Lower leg skin (tissue), 4 donors: ENCODE results near the gene ISL1. TPM values are rescaled to one million over a fixed set of nuclear protein-coding genes. Genes with fewer than 3 reads are reported as not detected.

ENCODE experiments used
- DNase-seq, 2 donors: peaks; one replicate each; pipeline ENCODE4 v3.0.0-alpha.2; 2019; ENCODE audit warnings: low spot score in 2 of 2
- H3K4me3 ChIP-seq: fragments of 200-600 bp; sonication (generic); 2 replicates; pipeline ENCODE4 v1.5.1; 2017; ENCODE audit warnings: mild to moderate bottlenecking, low read depth; ENCODE audit not compliant: poor library complexity, severe bottlenecking
- CTCF ChIP-seq, 3 donors: fragments of 450-650 bp; IDR thresholded peaks; one replicate each; pipeline ENCODE4 v1.5.1; 2016; ENCODE audit warnings: antibody characterized with exemption in 3 of 3, mild to moderate bottlenecking in 3 of 3, moderate library complexity in 2 of 3
- POLR2A ChIP-seq, 2 donors: fragments of 450-650 bp; IDR thresholded peaks; one replicate each; pipeline ENCODE4 v1.6.1; 2016 to 2017; ENCODE audit warnings: antibody characterized with exemption in 2 of 2, mild to moderate bottlenecking in 1 of 2, moderate library complexity in 1 of 2
- WGBS, 2 donors: methylation state at CpG; one replicate each; pipeline ENCODE4 v1.1.5; 2018; 5-methylcytosine and 5-hydroxymethylcytosine counted together
- intact Hi-C: fragments of 100-400 bp; cut with DNase I; formaldehyde crosslinking; loops from one replicate; pipeline ENCODE4 v1.15.0; 2023; ENCODE audit warnings: low total_unique reads
- total RNA-seq, 4 donors: library from RNA; depleted of rRNA; stranded (reverse); fragments of >200 nt; gene quantifications; one replicate each; pipeline ENCODE4 v1.1.0, GENCODE V29; 2016

Gene ISL1
- total RNA-seq, 4 donors from 2014 or later: 0.76 to 2.0 (median 1.7) TPM

GRCh38 chr5:51378061-51378409 lies 5.2 kb upstream of the ISL1 start:
- 24 to 36% methylated on average over 12 of the region's 12 CpGs for WGBS, 2 donors
- intact Hi-C loops: no loop called here
- H3K4me3 ChIP-seq: no peak overlapping the region

GRCh38 chr5:51378448-51379330 lies 4.6 kb upstream of the ISL1 start:
- intact Hi-C loops: no loop called here
- TF ChIP-seq POLR2A (IDR thresholded peaks at IDR 0.05) (no peak), CTCF (IDR thresholded peaks at IDR 0.05) (no peak)
- H3K4me3 ChIP-seq: no peak overlapping the region
- 4 to 23% methylated on average over 37 of the region's 37 CpGs for WGBS, 2 donors
- no peak for DNase-seq

More at GRCh38 chr5:51378061-51378409, 5.2 kb upstream of the ISL1 start:
- no peak for TF ChIP-seq POLR2A (IDR thresholded peaks at IDR 0.05)
- no peak for TF ChIP-seq CTCF (IDR thresholded peaks at IDR 0.05)
- DNase-seq: no peak

GRCh38 chr5:51379331-51379700 lies 3.9 kb upstream of the ISL1 start:
- TF ChIP-seq CTCF (IDR thresholded peaks at IDR 0.05) (no peak), POLR2A (IDR thresholded peaks at IDR 0.05) (no peak)
- no peak overlapping the region for H3K4me3 ChIP-seq
- WGBS, 2 donors: 5 to 22% methylated on average over 4 of the region's 4 CpGs
- no peak for DNase-seq
- intact Hi-C loops: no loop called here

DNA sequence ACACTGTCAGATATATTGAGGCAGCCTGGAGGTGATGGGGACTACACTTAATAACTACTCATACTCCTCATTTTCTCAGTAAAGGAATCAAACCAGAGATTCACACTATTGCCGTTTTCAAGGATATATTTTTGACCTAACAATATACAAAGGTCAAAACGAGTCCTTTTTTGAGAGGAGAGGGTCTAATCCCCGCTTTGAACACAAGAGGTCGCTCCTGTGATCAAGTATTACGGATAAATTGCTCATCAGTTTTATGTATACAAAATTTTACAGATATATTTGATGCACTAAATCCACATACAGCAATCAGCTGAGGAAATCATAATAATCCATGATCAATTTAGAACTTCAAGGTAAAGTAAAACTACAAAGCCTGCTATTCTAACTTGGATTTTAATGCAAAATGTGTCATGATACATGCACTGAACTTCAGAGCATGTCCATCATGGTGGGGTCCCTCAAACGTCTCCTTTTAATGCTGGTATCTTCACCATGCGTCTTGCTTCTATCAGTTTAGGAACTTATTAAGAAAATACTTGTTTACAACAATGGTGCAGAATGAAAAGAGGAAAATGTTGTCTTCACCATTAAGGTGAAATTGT lies 2.5 kb upstream of the ISL1 start:
- DNase-seq: no peak
- TF ChIP-seq CTCF (IDR thresholded peaks at IDR 0.05) (no peak), POLR2A (IDR thresholded peaks at IDR 0.05) (no peak)
- intact Hi-C loops: no loop called here
- H3K4me3 ChIP-seq: no peak overlapping the region
- WGBS, 2 donors: 8 to 16% methylated on average over 7 of the region's 7 CpGs

DNA sequence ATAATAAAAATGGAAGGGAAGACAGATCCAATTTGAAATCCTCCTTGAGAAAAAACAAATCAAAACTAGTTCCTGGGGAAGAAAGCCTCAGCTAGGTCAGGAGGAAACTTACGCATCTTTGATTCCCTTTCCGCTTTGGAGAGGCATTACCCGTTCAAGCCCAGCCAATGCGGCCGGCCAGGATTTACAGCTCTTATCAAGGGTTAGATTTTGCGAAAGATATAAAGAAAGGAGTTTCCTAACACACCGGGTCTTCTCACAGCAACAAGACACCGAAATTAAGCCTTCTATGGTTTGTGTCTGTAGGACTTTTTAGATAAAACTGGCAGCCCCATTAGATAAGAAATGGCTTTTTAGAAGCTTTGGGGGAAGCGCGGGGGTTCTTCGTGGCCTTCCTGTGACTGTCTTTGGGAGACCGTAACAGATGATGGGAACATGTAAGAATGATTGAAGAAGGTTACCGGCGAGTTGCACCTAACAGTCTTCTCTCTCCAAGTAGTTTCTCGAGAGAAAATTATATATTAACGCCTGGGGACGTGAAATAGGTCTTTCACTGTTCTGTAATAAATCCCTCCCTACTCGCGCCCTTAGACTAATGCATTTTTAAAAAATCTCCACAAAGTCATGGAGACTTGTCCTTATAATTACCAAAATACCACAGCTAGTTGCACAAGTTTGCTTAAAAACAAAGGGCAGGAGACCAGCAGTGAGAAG lies 1.3 kb upstream of the ISL1 start:
- H3K4me3 ChIP-seq: no peak overlapping the region
- DNase-seq: no peak
- 16 to 17% methylated on average over 19 of the region's 19 CpGs for WGBS, 2 donors
- TF ChIP-seq CTCF (IDR thresholded peaks at IDR 0.05) (no peak), POLR2A (IDR thresholded peaks at IDR 0.05) (no peak)
- intact Hi-C loops: no loop called here
